ENCODE results near the gene MVB12B.

GRCh38 chr9:126371007-126371870, 44.6 kb downstream of the MVB12B start:
- TF ChIP-seq POLR2AphosphoS5 (IDR thresholded peaks at IDR 0.05; ENCODE audit: borderline replicate concordance, low read depth, low read length) = no peak
- no peak for TF ChIP-seq EZH2 (IDR thresholded peaks at IDR 0.05)
